HCT116 (cell line): ENCODE results near the gene PHOX2A.

Experiments
- CTCF ChIP-seq, 3 experiments: fragments of 200-600 bp in 1 of 3; sonication (generic) in 1 of 3; IDR thresholded peaks in 2 of 3; conservative IDR thresholded peaks in 1 of 3; 2 replicates each; pipeline ENCODE4 v1.5.1; 2012 to 2017; ENCODE audit warnings: low read depth in 2 of 3, low read length in 2 of 3, antibody characterized with exemption in 1 of 3, borderline replicate concordance in 1 of 3, control low read depth in 1 of 3, mild to moderate bottlenecking in 1 of 3, mixed read lengths in 1 of 3, mixed run types in 1 of 3, moderate library complexity in 1 of 3; ENCODE audit not compliant: insufficient read depth in 1 of 3
- EGR1 ChIP-seq: IDR thresholded peaks from 2 replicates; pipeline ENCODE4 v1.6.1; 2012; ENCODE audit warnings: low read depth
- EZH2 ChIP-seq: fragments of 200-600 bp; sonication (generic); IDR thresholded peaks from 2 replicates; pipeline ENCODE4 v1.6.1; 2017; ENCODE audit warnings: antibody characterized with exemption, mixed run types
- EZH2phosphoT487 ChIP-seq: fragments of 200-600 bp; IDR thresholded peaks from 2 replicates; pipeline ENCODE4 v1.6.1; 2018; ENCODE audit warnings: antibody characterized with exemption, borderline replicate concordance
- MAX ChIP-seq: IDR thresholded peaks from 2 replicates; pipeline ENCODE4 v1.6.1; 2012
- POLR2A ChIP-seq: IDR thresholded peaks from 2 replicates; pipeline ENCODE4 v1.7.0; 2011; ENCODE audit warnings: borderline replicate concordance; ENCODE audit not compliant: insufficient read depth, insufficient read length; ENCODE audit errors: extremely low read depth
- POLR2AphosphoS5 ChIP-seq: IDR thresholded peaks from 2 replicates; pipeline ENCODE4 v1.6.1; 2011; ENCODE audit warnings: mild to moderate bottlenecking, low read depth, low read length, moderate library complexity
- REST ChIP-seq: IDR thresholded peaks from 2 replicates; pipeline ENCODE4 v1.6.1; 2012; ENCODE audit warnings: low read depth
- SIN3A ChIP-seq: IDR thresholded peaks from 2 replicates; pipeline ENCODE4 v1.6.1; 2012; ENCODE audit warnings: low read depth
- YY1 ChIP-seq: IDR thresholded peaks from 2 replicates; pipeline ENCODE4 v1.6.1; 2011; ENCODE audit warnings: low read length, low read depth, moderate library complexity, mild to moderate bottlenecking; ENCODE audit not compliant: insufficient replicate concordance; ENCODE audit errors: extremely low read depth
- ZBTB33 ChIP-seq: IDR thresholded peaks from 2 replicates; pipeline ENCODE4 v1.6.1; 2011; ENCODE audit warnings: mild to moderate bottlenecking, low read length, moderate library complexity; ENCODE audit not compliant: insufficient replicate concordance; ENCODE audit errors: extremely low read depth
- ZNF274 ChIP-seq: fragments of 200-500 bp; sonication (Bioruptor generic); IDR thresholded peaks from 2 replicates; pipeline ENCODE4 v1.6.1; 2014; ENCODE audit warnings: mild to moderate bottlenecking, low read depth, low read length, inconsistent platforms

- no peak for TF ChIP-seq SIN3A
- TF ChIP-seq YY1: no peak
- no peak for TF ChIP-seq REST
- no peak for TF ChIP-seq CTCF (IDR thresholded peaks at IDR 0.05 in 2 of 3, conservative IDR thresholded peaks at IDR 0.05 in 1 of 3; ENCODE audit: borderline replicate concordance in 1 of 3, insufficient read depth in 1 of 3, low read depth in 2 of 3, low read length in 2 of 3)
- no peak for TF ChIP-seq ZBTB33
- no peak for TF ChIP-seq EZH2
- TF ChIP-seq ZNF274: no peak
- TF ChIP-seq POLR2A: no peak
- TF ChIP-seq EGR1: no peak
- TF ChIP-seq MAX: no peak
- TF ChIP-seq POLR2AphosphoS5: no peak
- no peak for TF ChIP-seq EZH2phosphoT487
Observed at GRCh38 chr11:72231396-72232259, 12.3 kb downstream of the PHOX2A start.
